PC-9 (cell line): ENCODE data around the gene NKIRAS1. TPM values are rescaled to one million over a fixed set of nuclear protein-coding genes. Genes with fewer than 3 reads are reported as not detected.
A peak's percentile ranks its signal among the peaks of the same experiment; 100 is the strongest.

Experiments
- BruUV-seq: library from RNA; stranded (reverse); fragments of 400-500 nt; replicated peaks from 2 replicates; lab custom pipeline; 2021; lab: Mats Ljungman, UMichigan
- CTCF ChIA-PET: fragments of 300-600 bp; sonication (Branson Sonifier 250); formaldehyde crosslinking; loops from one replicate; lab custom pipeline; 2022; ENCODE audit warnings: antibody characterized with exemption; lab: Charles Lee
- POLR2A ChIA-PET: fragments of 300-600 bp; sonication (Branson Sonifier 250); formaldehyde crosslinking; loops from one replicate; lab custom pipeline; 2022; ENCODE audit warnings: antibody characterized with exemption; ENCODE audit not compliant: unreplicated experiment; lab: Charles Lee
- DNase-seq, 2 experiments: peaks; one replicate each; pipeline versions ENCODE4 v3.0.0 to v3.0.0-alpha.2; 2015 to 2022; ENCODE audit warnings: mixed read lengths in 1 of 2
- H2AFZ ChIP-seq: fragments of 200-600 bp; sonication (generic); 2 replicates; pipeline ENCODE4 v1.8.1; 2017; ENCODE audit warnings: antibody characterized with exemption
- H3F3A ChIP-seq: fragments of 200-600 bp; sonication (generic); 2 replicates; pipeline ENCODE4 v1.8.1; 2017; ENCODE audit warnings: antibody characterized with exemption, mild to moderate bottlenecking, low read depth; ENCODE audit not compliant: insufficient read depth
- H3K27ac ChIP-seq: fragments of 200-600 bp; sonication (generic); 2 replicates; pipeline ENCODE4 v1.6.1; 2016; ENCODE audit warnings: mixed run types
- H3K27me3 ChIP-seq: fragments of 200-600 bp; sonication (generic); 2 replicates; pipeline ENCODE4 v1.6.1; 2016; ENCODE audit warnings: low read depth, mixed run types; ENCODE audit not compliant: insufficient read depth
- H3K36me3 ChIP-seq: fragments of 200-600 bp; sonication (generic); 2 replicates; pipeline ENCODE4 v1.6.1; 2016; ENCODE audit warnings: low read depth, mixed run types
- H3K4me1 ChIP-seq: fragments of 200-600 bp; sonication (generic); replicated peaks from 2 replicates; pipeline ENCODE4 v1.6.1; 2016; ENCODE audit warnings: mixed run types; ENCODE audit not compliant: insufficient read depth
- H3K4me2 ChIP-seq: fragments of 200-600 bp; sonication (generic); 2 replicates; pipeline ENCODE4 v1.6.1; 2017; ENCODE audit warnings: mixed run types
- H3K4me3 ChIP-seq: fragments of 200-600 bp; sonication (generic); 2 replicates; pipeline ENCODE4 v1.6.1; 2016; ENCODE audit warnings: mixed run types
- H3K79me2 ChIP-seq: fragments of 200-600 bp; sonication (generic); 2 replicates; pipeline ENCODE4 v1.6.1; 2017; ENCODE audit warnings: low read depth, mixed run types
- H3K9me2 ChIP-seq: fragments of 200-600 bp; sonication (generic); 2 replicates; pipeline ENCODE4 v1.8.1; 2017; ENCODE audit warnings: mild to moderate bottlenecking; ENCODE audit not compliant: insufficient read depth
- H3K9me3 ChIP-seq: fragments of 200-600 bp; sonication (generic); 2 replicates; pipeline ENCODE4 v1.8.1; 2016; ENCODE audit warnings: low read depth; ENCODE audit not compliant: insufficient read depth
- H4K20me1 ChIP-seq: fragments of 200-600 bp; sonication (generic); 2 replicates; pipeline ENCODE4 v1.8.1; 2017; ENCODE audit not compliant: insufficient read depth
- CTCF ChIP-seq: fragments of 200-600 bp; sonication (generic); conservative IDR thresholded peaks from 2 replicates; pipeline ENCODE4 v1.6.1; 2017; ENCODE audit warnings: mixed run types, antibody characterized with exemption, mild to moderate bottlenecking, moderate library complexity
- EZH2 ChIP-seq: fragments of 200-600 bp; sonication (generic); IDR thresholded peaks from 2 replicates; pipeline ENCODE4 v1.8.0; 2017; ENCODE audit warnings: antibody characterized with exemption, low read depth
- intact Hi-C: fragments of 100-400 bp; cut with micrococcal nuclease; formaldehyde crosslinking; loops from one replicate; pipeline ENCODE4 v1.10.0; 2022; ENCODE audit not compliant: unreplicated experiment
- total RNA-seq: library from RNA; stranded (reverse); gene quantifications from 2 replicates; pipeline ENCODE4 v1.2.3, GENCODE V29; 2021

The NKIRAS1 gene
- total RNA-seq, 1 experiment from 2014 or later, result 8.6 TPM

DNA sequence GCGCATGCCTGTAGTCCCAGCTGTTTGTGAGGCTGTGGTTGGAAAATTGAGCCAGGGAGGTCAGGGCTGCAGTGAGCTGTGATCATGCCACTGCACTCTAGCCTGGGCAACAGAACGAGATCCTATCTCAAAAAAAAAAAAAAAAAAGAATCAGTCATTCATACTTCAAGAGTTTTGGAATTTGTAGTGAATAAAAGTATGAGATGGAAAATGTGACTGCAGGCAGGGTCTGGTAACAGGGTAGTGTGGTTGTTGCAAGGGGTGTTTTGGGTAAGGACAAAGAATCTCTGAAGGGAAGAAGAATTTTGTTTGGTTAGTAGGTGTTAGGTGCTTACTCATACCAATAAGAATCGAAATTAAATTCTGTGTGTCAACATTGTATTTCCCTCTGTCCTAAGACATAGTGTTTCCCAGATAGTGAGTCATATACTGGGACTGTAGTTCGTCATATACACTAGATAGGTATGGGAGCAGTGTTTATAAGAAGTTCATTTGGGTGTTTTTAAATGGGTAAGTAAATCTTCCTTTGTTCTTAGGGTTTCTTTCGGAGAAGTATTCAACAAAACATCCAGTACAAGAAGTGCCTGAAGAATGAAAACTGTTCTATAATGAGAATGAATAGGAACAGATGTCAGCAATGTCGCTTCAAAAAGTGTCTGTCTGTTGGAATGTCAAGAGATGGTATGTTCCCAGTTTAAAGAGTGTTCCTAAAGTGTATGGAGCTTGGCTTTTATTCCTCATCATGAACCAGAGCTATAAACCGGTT is 42.5 kb upstream of the NKIRAS1 start:
- CTCF ChIA-PET, result no interaction called here
- peak overlapping the region; percentile 50 for H3K4me2 ChIP-seq
- H3K9me2 ChIP-seq, result no peaks in the 10 kb centered on the region
- peaks cover 81% of the 10 kb centered on the region for H3K79me2 ChIP-seq
- H3K4me1 ChIP-seq, result peaks cover 49% of the 10 kb centered on the region
- TF ChIP-seq EZH2 (no peak), CTCF (no peak)
- no peaks in the 10 kb centered on the region for H3K27me3 ChIP-seq
- H3K27ac ChIP-seq, result peak overlapping the region; percentile 94
- DNase-seq, result peak; percentile 65 to 97
- no peak overlapping the region for H3K4me3 ChIP-seq
- intact Hi-C loops, result loop anchor here (1.0 to 2.0 kb wide), 4 partner anchors 13 to 71 kb away; partner anchors contain the start of gene RPL15
- H3K9me3 ChIP-seq, result no peaks in the 10 kb centered on the region
- no peaks in the 10 kb centered on the region for H4K20me1 ChIP-seq
- peaks cover 54% of the 10 kb centered on the region for H3F3A ChIP-seq
- no TSS peak for BruUV-seq
- H3K36me3 ChIP-seq, result peaks cover 57% of the 10 kb centered on the region
- POLR2A ChIA-PET, result interaction anchor here (0.6 to 1.0 kb wide), 4 partner anchors 13 to 860 kb away, joined by 3 to 5 read pairs (median 4); partner anchors contain the start of genes NKIRAS1 and RPL15
- no peak overlapping the region for H2AFZ ChIP-seq

DNA sequence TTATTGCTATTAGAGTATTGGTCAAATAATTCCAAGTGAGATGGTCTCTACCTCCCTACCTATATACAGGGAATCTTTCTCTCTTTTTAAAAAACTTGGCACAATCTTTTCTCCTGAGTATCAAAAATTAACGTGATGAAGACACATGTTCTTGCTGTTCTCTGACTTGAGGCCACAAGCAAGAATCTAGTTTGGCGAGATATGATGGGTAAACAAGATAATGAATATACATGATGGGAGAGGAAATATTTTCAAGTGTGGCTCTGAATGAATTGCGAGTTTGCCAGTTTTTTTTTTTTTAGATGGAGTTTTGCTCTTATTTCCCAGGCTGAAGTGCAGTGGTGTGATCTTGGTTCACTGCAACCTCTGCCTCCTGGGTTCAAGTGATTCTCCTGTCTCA is 39.9 kb upstream of the NKIRAS1 start:
- BruUV-seq, result no TSS peak
- ChIA-PET POLR2A (no interaction called here), CTCF (no interaction called here)
- peaks cover 33% of the 10 kb centered on the region for H3F3A ChIP-seq
- H3K79me2 ChIP-seq, result peaks cover 85% of the 10 kb centered on the region
- intact Hi-C loops, result no loop called here
- DNase-seq, result no peak
- H3K27me3 ChIP-seq, result no peaks in the 10 kb centered on the region
- no peak overlapping the region; the same call in 1 of the 2 replicates for H3K4me2 ChIP-seq
- no peak overlapping the region for H2AFZ ChIP-seq
- H3K9me2 ChIP-seq, result no peaks in the 10 kb centered on the region
- H3K4me1 ChIP-seq, result peaks cover 31% of the 10 kb centered on the region
- no peak overlapping the region for H3K4me3 ChIP-seq
- peak overlapping the region; percentile 29; the same call in 1 of the 2 replicates for H3K27ac ChIP-seq
- H3K9me3 ChIP-seq, result no peaks in the 10 kb centered on the region
- TF ChIP-seq CTCF, result no peak
- no peak for TF ChIP-seq EZH2
- H4K20me1 ChIP-seq, result peaks cover 3% of the 10 kb centered on the region; the same call in 1 of the 2 replicates
- peaks cover 35% of the 10 kb centered on the region for H3K36me3 ChIP-seq

DNA sequence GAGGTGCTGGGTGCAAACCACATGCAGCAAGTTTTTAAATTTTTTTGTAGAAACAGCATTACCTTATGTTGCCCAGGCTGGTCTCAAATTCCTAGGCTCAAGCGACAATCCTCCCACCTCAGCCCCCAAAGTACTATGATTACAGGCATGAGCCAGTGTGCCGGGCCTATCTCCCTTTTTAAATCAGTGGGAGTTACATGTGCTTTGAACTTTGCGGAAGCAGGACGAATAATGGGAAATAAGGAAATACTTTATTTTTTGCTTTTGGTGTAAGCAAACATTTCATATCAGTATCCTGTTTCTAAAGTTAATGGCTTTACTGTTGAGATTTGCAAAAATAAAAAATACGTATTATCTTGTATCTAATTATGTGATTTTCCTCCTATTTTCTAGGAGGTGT is 37.4 kb upstream of the NKIRAS1 start:
- Histone ChIP-seq H3K36me3 (peaks cover 18% of the 10 kb centered on the region), H3K27me3 (no peaks in the 10 kb centered on the region), H3K4me1 (peaks cover 22% of the 10 kb centered on the region), H3K9me2 (no peaks in the 10 kb centered on the region), H3K79me2 (peaks cover 90% of the 10 kb centered on the region), H4K20me1 (peaks cover 14% of the 10 kb centered on the region; the same call in 1 of the 2 replicates), H3K4me2 (no peak overlapping the region), H3K4me3 (no peak overlapping the region), H3K9me3 (no peaks in the 10 kb centered on the region), H3K27ac (no peak overlapping the region), H3F3A (peaks cover 26% of the 10 kb centered on the region), H2AFZ (no peak overlapping the region)
- BruUV-seq, result no TSS peak
- ChIA-PET CTCF (no interaction called here), POLR2A (interaction anchor here (0.7 kb wide), 1 partner anchor 74 kb away, joined by 7 read pairs; no protein-coding TSS in a partner anchor)
- TF ChIP-seq EZH2 (no peak), CTCF (no peak)
- DNase-seq, result no peak
- intact Hi-C loops, result no loop called here
